Glutamatergic neuron (in vitro differentiated cells): ENCODE data around the gene CPXM2. TPM values are rescaled to one million over a fixed set of nuclear protein-coding genes. Genes with fewer than 3 reads are reported as not detected.

Experiments
- DNase-seq: peaks from one replicate; pipeline ENCODE4 v3.0.0; 2022
- H3K27ac Mint-ChIP-seq: one replicate; pipeline ENCODE4 v1.8.0; 2020; ENCODE audit warnings: mild to moderate bottlenecking, mixed read lengths, inconsistent platforms; ENCODE audit not compliant: unreplicated experiment
- H3K27me3 Mint-ChIP-seq: one replicate; pipeline ENCODE4 v1.8.0; 2020; ENCODE audit warnings: mild to moderate bottlenecking, moderate library complexity, mixed read lengths, inconsistent platforms; ENCODE audit not compliant: unreplicated experiment
- H3K36me3 Mint-ChIP-seq: one replicate; pipeline ENCODE4 v1.8.0; 2020; ENCODE audit warnings: mild to moderate bottlenecking, mixed read lengths, inconsistent platforms; ENCODE audit not compliant: unreplicated experiment
- H3K4me1 Mint-ChIP-seq: one replicate; pipeline ENCODE4 v1.8.0; 2020; ENCODE audit warnings: mild to moderate bottlenecking, low read depth, mixed read lengths, inconsistent platforms; ENCODE audit not compliant: unreplicated experiment
- H3K4me3 Mint-ChIP-seq: one replicate; pipeline ENCODE4 v1.8.0; 2020; ENCODE audit warnings: mild to moderate bottlenecking, mixed read lengths, inconsistent platforms; ENCODE audit not compliant: unreplicated experiment
- H3K9me3 Mint-ChIP-seq: one replicate; pipeline ENCODE4 v1.8.0; 2020; ENCODE audit warnings: mild to moderate bottlenecking, moderate library complexity, mixed read lengths, inconsistent platforms; ENCODE audit not compliant: unreplicated experiment
- CTCF ChIP-seq: fragments of 200-600 bp; sonication (generic); IDR thresholded peaks from one replicate; pipeline ENCODE4 v1.5.0; 2021; ENCODE audit not compliant: partially characterized antibody, unreplicated experiment
- total RNA-seq: library from RNA; stranded (reverse); fragmentation: NEBNext Ultra II Directional; extraction: Animal tissue kit (Norgen Biotek cat#: 25700); gene quantifications from one replicate; pipeline ENCODE4 v1.2.1, GENCODE V29; 2021; ENCODE audit not compliant: unreplicated experiment

The CPXM2 gene
- total RNA-seq, 1 donor from 2014 or later = not detected

GRCh38 chr10:123800821-123801220, 90.8 kb downstream of the CPXM2 start:
- H3K36me3 Mint-ChIP-seq = no peaks in the 10 kb centered on the region
- H3K4me1 Mint-ChIP-seq = no peaks in the 10 kb centered on the region
- no peak overlapping the region for H3K27ac Mint-ChIP-seq
- no peaks in the 10 kb centered on the region for H3K27me3 Mint-ChIP-seq
- no peak overlapping the region for H3K4me3 Mint-ChIP-seq
- TF ChIP-seq CTCF = no peak
- DNase-seq = no peak
- peaks cover 4% of the 10 kb centered on the region for H3K9me3 Mint-ChIP-seq

DNA sequence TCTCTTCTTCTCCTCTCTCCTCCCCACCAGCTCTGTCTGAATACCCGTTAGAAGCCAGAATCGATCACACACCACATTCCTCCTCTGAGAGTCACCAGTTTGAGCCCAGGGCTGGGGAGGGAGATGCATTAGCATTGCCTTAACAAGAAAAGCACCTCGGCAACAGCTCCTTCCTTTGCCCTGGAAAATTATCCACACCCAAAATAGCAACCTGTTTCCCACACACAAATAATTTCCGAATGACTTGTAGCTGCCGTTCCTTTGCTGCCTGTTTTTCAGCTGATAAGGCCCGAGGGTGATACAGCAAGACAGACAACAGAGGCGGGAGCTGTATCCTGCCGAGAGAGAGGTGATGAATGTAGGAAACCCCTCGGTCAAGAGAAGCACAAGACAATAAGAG, 91.3 kb downstream of the CPXM2 start:
- no peaks in the 10 kb centered on the region for H3K4me1 Mint-ChIP-seq
- no peak overlapping the region for H3K4me3 Mint-ChIP-seq
- H3K36me3 Mint-ChIP-seq = no peaks in the 10 kb centered on the region
- no peaks in the 10 kb centered on the region for H3K27me3 Mint-ChIP-seq
- no peak overlapping the region for H3K27ac Mint-ChIP-seq
- H3K9me3 Mint-ChIP-seq = peaks cover 4% of the 10 kb centered on the region
- DNase-seq = no peak
- TF ChIP-seq CTCF = no peak

- TF ChIP-seq CTCF = no peak
- Mint-ChIP-seq H3K4me1 (no peaks in the 10 kb centered on the region), H3K27me3 (no peaks in the 10 kb centered on the region), H3K4me3 (no peak overlapping the region), H3K36me3 (no peaks in the 10 kb centered on the region), H3K27ac (no peak overlapping the region), H3K9me3 (peaks cover 4% of the 10 kb centered on the region)
- no peak for DNase-seq
Observed at GRCh38 chr10:123798856-123799255, 92.8 kb downstream of the CPXM2 start.

- Mint-ChIP-seq H3K36me3 (no peaks in the 10 kb centered on the region), H3K9me3 (peaks cover 4% of the 10 kb centered on the region), H3K4me1 (no peaks in the 10 kb centered on the region), H3K27ac (no peak overlapping the region), H3K4me3 (no peak overlapping the region), H3K27me3 (peaks cover 2% of the 10 kb centered on the region)
- no peak for DNase-seq
- TF ChIP-seq CTCF = no peak
Observed at GRCh38 chr10:123797813-123798212, 93.8 kb downstream of the CPXM2 start.

DNA sequence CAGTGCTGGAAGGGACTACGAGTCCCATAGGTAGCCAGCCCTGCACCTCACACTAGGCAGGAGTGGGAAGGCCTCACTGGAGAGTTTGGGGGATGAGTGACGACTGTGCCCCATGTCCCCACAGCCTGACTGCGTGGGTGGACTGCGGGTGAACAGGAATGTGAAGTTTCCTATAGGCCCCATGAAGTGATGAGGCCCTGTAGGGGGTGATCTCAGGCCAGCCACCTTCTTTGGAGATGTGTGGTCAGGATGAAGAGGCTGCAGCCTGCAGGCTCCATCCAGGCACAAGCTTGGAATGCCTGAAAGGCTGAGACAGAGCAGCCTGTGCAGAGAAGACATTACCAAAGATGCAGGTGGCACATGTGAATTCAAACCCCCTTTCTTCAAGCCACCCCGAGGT, 94.9 kb downstream of the CPXM2 start:
- TF ChIP-seq CTCF = no peak
- H3K9me3 Mint-ChIP-seq = peaks cover 4% of the 10 kb centered on the region
- H3K36me3 Mint-ChIP-seq = peaks cover 5% of the 10 kb centered on the region
- H3K27me3 Mint-ChIP-seq = peaks cover 2% of the 10 kb centered on the region
- no peak overlapping the region for H3K27ac Mint-ChIP-seq
- H3K4me3 Mint-ChIP-seq = no peak overlapping the region
- no peaks in the 10 kb centered on the region for H3K4me1 Mint-ChIP-seq
- DNase-seq = no peak
